Prostate gland (tissue), 2 donors: ENCODE data around the gene GADD45B.

ENCODE experiments used
- POLR2A ChIP-seq: fragments of 450-650 bp; IDR thresholded peaks from one replicate; pipeline ENCODE4 v1.6.1; 2016; ENCODE audit warnings: antibody characterized with exemption, mild to moderate bottlenecking
- POLR2AphosphoS5 ChIP-seq: sonication (generic); formaldehyde crosslinking; IDR thresholded peaks from one replicate; pipeline ENCODE4 v1.6.1; 2017; ENCODE audit warnings: antibody characterized with exemption
- TF ChIP-seq, protein P1 (sequence below), 4 experiments: fragments of 200-600 bp in 2 of 4; fragments of 450-650 bp in 2 of 4; sonication (generic) in 2 of 4; IDR thresholded peaks; 1 replicate in 3 of 4; 2 replicates in 1 of 4; pipeline ENCODE4 v1.5.1; 2016 to 2019; ENCODE audit warnings: antibody characterized with exemption in 4 of 4, mild to moderate bottlenecking in 2 of 4, moderate library complexity in 2 of 4

- TF ChIP-seq, protein P1, sequence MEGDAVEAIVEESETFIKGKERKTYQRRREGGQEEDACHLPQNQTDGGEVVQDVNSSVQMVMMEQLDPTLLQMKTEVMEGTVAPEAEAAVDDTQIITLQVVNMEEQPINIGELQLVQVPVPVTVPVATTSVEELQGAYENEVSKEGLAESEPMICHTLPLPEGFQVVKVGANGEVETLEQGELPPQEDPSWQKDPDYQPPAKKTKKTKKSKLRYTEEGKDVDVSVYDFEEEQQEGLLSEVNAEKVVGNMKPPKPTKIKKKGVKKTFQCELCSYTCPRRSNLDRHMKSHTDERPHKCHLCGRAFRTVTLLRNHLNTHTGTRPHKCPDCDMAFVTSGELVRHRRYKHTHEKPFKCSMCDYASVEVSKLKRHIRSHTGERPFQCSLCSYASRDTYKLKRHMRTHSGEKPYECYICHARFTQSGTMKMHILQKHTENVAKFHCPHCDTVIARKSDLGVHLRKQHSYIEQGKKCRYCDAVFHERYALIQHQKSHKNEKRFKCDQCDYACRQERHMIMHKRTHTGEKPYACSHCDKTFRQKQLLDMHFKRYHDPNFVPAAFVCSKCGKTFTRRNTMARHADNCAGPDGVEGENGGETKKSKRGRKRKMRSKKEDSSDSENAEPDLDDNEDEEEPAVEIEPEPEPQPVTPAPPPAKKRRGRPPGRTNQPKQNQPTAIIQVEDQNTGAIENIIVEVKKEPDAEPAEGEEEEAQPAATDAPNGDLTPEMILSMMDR (IDR thresholded peaks at IDR 0.05), result no peak
- TF ChIP-seq POLR2A, result no peak
- TF ChIP-seq POLR2AphosphoS5, result no peak
These were observed 24.2 kb downstream of the GADD45B start for GRCh38 chr19:2500156-2500555.
